Calu3 (cell line): Measurements from ENCODE around the gene SMARCA2. TPM values are rescaled to one million over a fixed set of nuclear protein-coding genes. Genes with fewer than 3 reads are reported as not detected.

Experiments
- BruUV-seq: library from RNA; stranded (reverse); fragments of 400-500 nt; replicated peaks from 2 replicates; lab custom pipeline; 2021; lab: Mats Ljungman, UMichigan
- CTCF ChIA-PET: fragments of 300-600 bp; sonication (Branson Sonifier 250); formaldehyde crosslinking; loops from one replicate; lab custom pipeline; 2022; ENCODE audit warnings: antibody characterized with exemption; lab: Charles Lee
- DNase-seq: peaks from one replicate; pipeline ENCODE4 v3.0.0; 2022
- H3K27ac Mint-ChIP-seq: one replicate; pipeline ENCODE4 v1.8.0; 2022; ENCODE audit warnings: mixed read lengths; ENCODE audit not compliant: unreplicated experiment
- H3K27me3 Mint-ChIP-seq: one replicate; pipeline ENCODE4 v1.8.0; 2022; ENCODE audit warnings: mixed read lengths; ENCODE audit not compliant: unreplicated experiment
- H3K36me3 Mint-ChIP-seq: one replicate; pipeline ENCODE4 v1.8.0; 2022; ENCODE audit warnings: mild to moderate bottlenecking, moderate library complexity, mixed read lengths; ENCODE audit not compliant: insufficient read depth, unreplicated experiment
- H3K4me1 Mint-ChIP-seq: one replicate; pipeline ENCODE4 v1.8.0; 2022; ENCODE audit warnings: mild to moderate bottlenecking, low read depth, mixed read lengths; ENCODE audit not compliant: unreplicated experiment
- H3K4me3 Mint-ChIP-seq: one replicate; pipeline ENCODE4 v1.8.0; 2022; ENCODE audit warnings: mild to moderate bottlenecking, low read depth, moderate library complexity, mixed read lengths; ENCODE audit not compliant: unreplicated experiment
- H3K9me3 Mint-ChIP-seq: one replicate; pipeline ENCODE4 v1.8.0; 2022; ENCODE audit warnings: low read depth, mixed read lengths; ENCODE audit not compliant: unreplicated experiment
- CTCF ChIP-seq: fragments of 200-600 bp; IDR thresholded peaks from one replicate; pipeline ENCODE4 v1.8.0; 2022; ENCODE audit warnings: antibody characterized with exemption; ENCODE audit not compliant: unreplicated experiment
- intact Hi-C: fragments of 100-400 bp; cut with micrococcal nuclease; formaldehyde crosslinking; loops from one replicate; pipeline ENCODE4 v1.10.0; 2022; ENCODE audit not compliant: unreplicated experiment
- total RNA-seq: library from RNA; stranded (reverse); gene quantifications from 2 replicates; pipeline ENCODE4 v1.2.3, GENCODE V29; 2022

Gene SMARCA2
- total RNA-seq, 1 experiment from 2014 or later, result 47.4 TPM

GRCh38 chr9:1972672-1973071 is 42.5 kb upstream of the SMARCA2 start:
- CTCF ChIA-PET, result no interaction called here

GRCh38 chr9:1977026-1977425 is 38.1 kb upstream of the SMARCA2 start:
- no peak overlapping the region for H3K27ac Mint-ChIP-seq
- CTCF ChIA-PET, result no interaction called here
- no peak for DNase-seq
- no peaks in the 10 kb centered on the region for H3K27me3 Mint-ChIP-seq
- H3K4me3 Mint-ChIP-seq, result no peak overlapping the region
- H3K9me3 Mint-ChIP-seq, result no peaks in the 10 kb centered on the region
- no TSS peak for BruUV-seq
- H3K36me3 Mint-ChIP-seq, result no peaks in the 10 kb centered on the region
- intact Hi-C loops, result no loop called here
- no peak for TF ChIP-seq CTCF
- H3K4me1 Mint-ChIP-seq, result no peaks in the 10 kb centered on the region

More at GRCh38 chr9:1972672-1973071, 42.5 kb upstream of the SMARCA2 start:
- Mint-ChIP-seq H3K9me3 (no peaks in the 10 kb centered on the region), H3K27ac (no peak overlapping the region), H3K4me1 (no peaks in the 10 kb centered on the region), H3K27me3 (peaks cover 12% of the 10 kb centered on the region), H3K36me3 (no peaks in the 10 kb centered on the region), H3K4me3 (no peak overlapping the region)
- DNase-seq, result no peak
- TF ChIP-seq CTCF, result no peak
- intact Hi-C loops, result no loop called here
- no TSS peak for BruUV-seq

GRCh38 chr9:1978941-1979340 is 36.2 kb upstream of the SMARCA2 start:
- no peaks in the 10 kb centered on the region for H3K27me3 Mint-ChIP-seq
- intact Hi-C loops, result no loop called here
- H3K36me3 Mint-ChIP-seq, result no peaks in the 10 kb centered on the region
- no peak for DNase-seq
- no peaks in the 10 kb centered on the region for H3K9me3 Mint-ChIP-seq
- no peaks in the 10 kb centered on the region for H3K4me1 Mint-ChIP-seq
- no peak overlapping the region for H3K27ac Mint-ChIP-seq
- CTCF ChIA-PET, result no interaction called here
- BruUV-seq, result no TSS peak
- no peak for TF ChIP-seq CTCF
- H3K4me3 Mint-ChIP-seq, result no peak overlapping the region

GRCh38 chr9:1979741-1980367 is 35.3 kb upstream of the SMARCA2 start:
- Mint-ChIP-seq H3K4me3 (no peak overlapping the region), H3K36me3 (no peaks in the 10 kb centered on the region), H3K27me3 (no peaks in the 10 kb centered on the region), H3K4me1 (no peaks in the 10 kb centered on the region), H3K9me3 (no peaks in the 10 kb centered on the region), H3K27ac (no peak overlapping the region)
- DNase-seq, result no peak
- TF ChIP-seq CTCF, result no peak
- intact Hi-C loops, result no loop called here
- no TSS peak for BruUV-seq
- CTCF ChIA-PET, result no interaction called here
